ENCODE results near the gene ATN1. TPM values are rescaled to one million over a fixed set of nuclear protein-coding genes. Genes with fewer than 3 reads are reported as not detected.

ATN1 gene
- total and polyA plus RNA-seq, 9 of the 15 experiments (the other 6 are each of a cell fraction or from before 2014, with no cell fraction given) = 0.15 to 49.8 (median 2.7) TPM

GRCh38 chr12:6904280-6905276 lies 23.2 kb upstream of the ATN1 start, which contains the start of gene LRRC23 (continued):
- peak; percentile 88 for TF ChIP-seq JUND (IDR thresholded peaks at IDR 0.05; ENCODE audit: borderline replicate concordance, low read depth, low read length)
- TF ChIP-seq JUND (tag; IDR thresholded peaks at IDR 0.05; ENCODE audit: borderline replicate concordance, low read depth, low read length) = peak; percentile 89; the same call in 2 of the 3 replicates
- TF ChIP-seq ATF7 (IDR thresholded peaks at IDR 0.05) = peak; percentile 99
- TF ChIP-seq FOXJ2 (tag; IDR thresholded peaks at IDR 0.05) = peak; percentile 73; the same call in 1 of the 2 replicates
- TF ChIP-seq ZBTB12 (CRISPR knock-in tag; IDR thresholded peaks at IDR 0.05) = peak; percentile 15; the same call in 1 of the 2 replicates
- TF ChIP-seq HEY1 (CRISPR knock-in tag; IDR thresholded peaks at IDR 0.05; ENCODE audit: borderline replicate concordance) = no peak
- peak; percentile 65; the same call in 1 of the 2 replicates for TF ChIP-seq SP1 (CRISPR knock-in tag; IDR thresholded peaks at IDR 0.05)
- no peak for TF ChIP-seq TRIM25 (IDR thresholded peaks at IDR 0.05; ENCODE audit: borderline replicate concordance)
- no peak for TF ChIP-seq ATF1 (CRISPR knock-in tag; IDR thresholded peaks at IDR 0.05)
- peak; percentile 82 for TF ChIP-seq ATF1 (tag; IDR thresholded peaks at IDR 0.05)
- TF ChIP-seq PATZ1 (CRISPR knock-in tag; IDR thresholded peaks at IDR 0.05; ENCODE audit: borderline replicate concordance) = no peak
- peak; percentile 92 for TF ChIP-seq ZFP91 (CRISPR knock-in tag; IDR thresholded peaks at IDR 0.05)
- TF ChIP-seq RBFOX2 (IDR thresholded peaks at IDR 0.05; ENCODE audit: low read depth, low read length) = peak; percentile 51
- TF ChIP-seq RBM17 (IDR thresholded peaks at IDR 0.05; ENCODE audit: borderline replicate concordance, low read depth, low read length) = no peak

Data from K562 (cell line).